ENCODE measurements around the gene FAM124B.

DNA sequence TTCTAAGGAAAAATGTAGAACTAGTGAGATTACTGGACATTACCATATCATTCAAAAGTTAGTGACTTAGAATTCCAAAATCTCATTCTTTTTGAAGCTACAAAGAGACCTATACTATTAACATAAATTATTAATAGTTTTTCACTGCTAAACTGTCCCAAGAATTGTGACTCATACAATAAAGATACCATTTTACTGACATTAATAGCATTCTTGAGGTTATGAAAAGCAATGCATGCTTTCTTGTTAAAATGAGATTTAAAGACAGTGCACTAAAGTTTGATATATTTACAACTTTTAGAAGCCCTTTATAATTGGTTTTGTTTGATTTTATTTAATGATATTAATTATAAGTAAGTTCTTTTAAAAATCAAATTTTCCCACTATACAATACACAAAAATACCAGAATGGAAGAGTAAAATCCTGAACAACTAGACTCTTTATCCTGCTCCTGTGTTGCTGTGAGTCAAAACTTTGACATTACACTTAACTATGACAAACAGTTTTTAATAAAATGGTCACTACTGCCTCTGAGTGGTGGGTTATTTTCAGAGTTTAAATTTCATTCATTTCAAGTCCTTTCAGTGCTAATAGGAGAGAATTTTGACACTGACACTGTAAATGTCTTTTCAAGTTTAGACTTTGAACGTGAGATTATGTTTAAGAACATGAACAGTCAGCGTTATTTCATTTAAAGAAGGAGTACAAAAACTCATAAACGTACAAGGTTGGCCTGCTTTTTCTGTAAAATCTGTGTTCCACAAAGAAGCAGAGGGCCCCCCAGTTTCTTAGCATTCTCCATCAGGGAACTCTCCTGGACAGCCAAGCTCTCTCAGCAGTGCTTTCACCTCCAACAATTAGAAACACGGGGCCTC, 54.5 kb downstream of the FAM124B start:
- TF ChIP-seq, protein P1, sequence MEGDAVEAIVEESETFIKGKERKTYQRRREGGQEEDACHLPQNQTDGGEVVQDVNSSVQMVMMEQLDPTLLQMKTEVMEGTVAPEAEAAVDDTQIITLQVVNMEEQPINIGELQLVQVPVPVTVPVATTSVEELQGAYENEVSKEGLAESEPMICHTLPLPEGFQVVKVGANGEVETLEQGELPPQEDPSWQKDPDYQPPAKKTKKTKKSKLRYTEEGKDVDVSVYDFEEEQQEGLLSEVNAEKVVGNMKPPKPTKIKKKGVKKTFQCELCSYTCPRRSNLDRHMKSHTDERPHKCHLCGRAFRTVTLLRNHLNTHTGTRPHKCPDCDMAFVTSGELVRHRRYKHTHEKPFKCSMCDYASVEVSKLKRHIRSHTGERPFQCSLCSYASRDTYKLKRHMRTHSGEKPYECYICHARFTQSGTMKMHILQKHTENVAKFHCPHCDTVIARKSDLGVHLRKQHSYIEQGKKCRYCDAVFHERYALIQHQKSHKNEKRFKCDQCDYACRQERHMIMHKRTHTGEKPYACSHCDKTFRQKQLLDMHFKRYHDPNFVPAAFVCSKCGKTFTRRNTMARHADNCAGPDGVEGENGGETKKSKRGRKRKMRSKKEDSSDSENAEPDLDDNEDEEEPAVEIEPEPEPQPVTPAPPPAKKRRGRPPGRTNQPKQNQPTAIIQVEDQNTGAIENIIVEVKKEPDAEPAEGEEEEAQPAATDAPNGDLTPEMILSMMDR (IDR thresholded peaks at IDR 0.05) = no peak
- TF ChIP-seq POLR2A (IDR thresholded peaks at IDR 0.05) = no peak

All from breast epithelium (tissue), 3 donors.